H1 (cell line): Measurements from ENCODE around the gene MREG.
A peak's percentile ranks its signal among the peaks of the same experiment; 100 is the strongest.

Experiments
- EP300 ChIP-seq, 2 experiments: IDR thresholded peaks; 1 replicate in 1 of 2; 2 replicates in 1 of 2; pipeline ENCODE4 v1.6.1; 2011 to 2012; ENCODE audit warnings: low read depth in 2 of 2, low read length in 2 of 2, mild to moderate bottlenecking in 2 of 2, borderline replicate concordance in 1 of 2, inconsistent platforms in 1 of 2, moderate library complexity in 1 of 2
- HDAC6 ChIP-seq: IDR thresholded peaks from one replicate; pipeline ENCODE4 v1.7.1; 2012; ENCODE audit warnings: low read depth, mild to moderate bottlenecking, inconsistent platforms, low read length, moderate library complexity
- POLR2A ChIP-seq, 2 experiments: IDR thresholded peaks; 1 replicate in 1 of 2; 2 replicates in 1 of 2; pipeline ENCODE4 v1.6.1; 2011; ENCODE audit warnings: low read depth in 2 of 2, low read length in 2 of 2, mild to moderate bottlenecking in 2 of 2; ENCODE audit errors: control extremely low read depth in 1 of 2
- POU5F1 ChIP-seq: IDR thresholded peaks from 2 replicates; pipeline ENCODE4 v1.6.1; 2011; ENCODE audit warnings: low read depth, mild to moderate bottlenecking, low read length, moderate library complexity
- ZNF274 ChIP-seq: IDR thresholded peaks from 2 replicates; pipeline ENCODE4 v1.7.0; 2012; ENCODE audit warnings: low read length, borderline replicate concordance; ENCODE audit errors: extremely low read depth
- TF ChIP-seq, protein P1 (sequence below), 3 experiments: IDR thresholded peaks; 1 replicate in 2 of 3; 2 replicates in 1 of 3; pipeline versions ENCODE4 v1.5.1 to v1.6.1; 2011; ENCODE audit warnings: low read length in 3 of 3, mild to moderate bottlenecking in 3 of 3, inconsistent platforms in 2 of 3, low read depth in 1 of 3, moderate library complexity in 1 of 3; ENCODE audit not compliant: insufficient read depth in 1 of 3; ENCODE audit errors: control extremely low read depth in 1 of 3
- TF ChIP-seq, protein P2 (sequence below): fragments of 300-600 bp; sonication (generic); IDR thresholded peaks from 2 replicates; pipeline ENCODE4 v1.7.1; 2012; ENCODE audit warnings: low read length, moderate library complexity, mild to moderate bottlenecking, inconsistent platforms; ENCODE audit not compliant: insufficient replicate concordance

DNA sequence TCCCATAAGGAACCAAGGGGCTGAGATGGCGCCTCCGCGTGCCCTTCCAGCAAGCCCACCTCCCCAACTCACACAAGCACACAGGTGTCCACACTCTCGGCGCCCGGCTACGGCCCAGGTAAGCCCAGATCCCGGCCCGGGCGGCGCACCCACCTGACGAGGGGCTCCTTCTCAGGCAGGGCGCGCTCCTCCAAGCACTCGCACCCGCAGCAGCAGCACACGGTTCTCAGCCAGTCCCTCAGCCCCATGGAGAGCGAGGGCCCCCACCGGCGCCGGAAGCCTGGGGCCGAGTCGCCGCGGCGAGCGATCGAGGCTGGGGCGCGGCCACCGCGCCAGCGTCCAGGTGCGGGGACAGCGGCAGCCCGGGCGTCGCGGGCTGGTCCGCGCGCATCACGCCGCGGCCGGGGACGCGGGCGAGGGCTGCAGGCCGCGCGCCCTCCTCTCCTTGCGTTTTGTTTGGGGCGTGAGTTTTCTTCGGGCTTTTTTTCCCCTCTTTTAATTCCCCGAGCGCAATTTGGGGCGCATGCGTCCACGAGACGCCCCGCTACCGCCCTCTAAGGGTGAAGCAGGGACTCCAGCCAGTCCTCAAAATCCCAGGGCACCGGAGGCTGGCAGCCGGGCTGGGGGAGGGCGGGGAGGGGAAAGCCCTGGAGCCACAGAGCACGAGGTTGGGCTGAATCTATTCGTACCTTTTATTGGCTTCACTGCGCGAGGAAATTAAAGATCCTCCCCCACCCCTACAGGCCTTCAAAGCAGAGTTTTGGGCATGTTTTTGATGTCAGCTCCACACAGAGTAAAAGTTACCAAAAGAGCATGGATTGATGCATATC is at the start of gene MREG:
- TF ChIP-seq HDAC6 (no peak), POLR2A (IDR thresholded peaks at IDR 0.05; ENCODE audit: control extremely low read depth in 1 of 2, low read depth in 2 of 2, low read length in 2 of 2) (peak; percentile 35 to 82), POU5F1 (no peak), ZNF274 (no peak), EP300 (IDR thresholded peaks at IDR 0.05; ENCODE audit: borderline replicate concordance in 1 of 2, low read depth in 2 of 2, low read length in 2 of 2) (no peak)
- TF ChIP-seq, protein P1, sequence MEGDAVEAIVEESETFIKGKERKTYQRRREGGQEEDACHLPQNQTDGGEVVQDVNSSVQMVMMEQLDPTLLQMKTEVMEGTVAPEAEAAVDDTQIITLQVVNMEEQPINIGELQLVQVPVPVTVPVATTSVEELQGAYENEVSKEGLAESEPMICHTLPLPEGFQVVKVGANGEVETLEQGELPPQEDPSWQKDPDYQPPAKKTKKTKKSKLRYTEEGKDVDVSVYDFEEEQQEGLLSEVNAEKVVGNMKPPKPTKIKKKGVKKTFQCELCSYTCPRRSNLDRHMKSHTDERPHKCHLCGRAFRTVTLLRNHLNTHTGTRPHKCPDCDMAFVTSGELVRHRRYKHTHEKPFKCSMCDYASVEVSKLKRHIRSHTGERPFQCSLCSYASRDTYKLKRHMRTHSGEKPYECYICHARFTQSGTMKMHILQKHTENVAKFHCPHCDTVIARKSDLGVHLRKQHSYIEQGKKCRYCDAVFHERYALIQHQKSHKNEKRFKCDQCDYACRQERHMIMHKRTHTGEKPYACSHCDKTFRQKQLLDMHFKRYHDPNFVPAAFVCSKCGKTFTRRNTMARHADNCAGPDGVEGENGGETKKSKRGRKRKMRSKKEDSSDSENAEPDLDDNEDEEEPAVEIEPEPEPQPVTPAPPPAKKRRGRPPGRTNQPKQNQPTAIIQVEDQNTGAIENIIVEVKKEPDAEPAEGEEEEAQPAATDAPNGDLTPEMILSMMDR (IDR thresholded peaks at IDR 0.05; ENCODE audit: control extremely low read depth in 1 of 3, insufficient read depth in 1 of 3, low read depth in 1 of 3, low read length in 3 of 3) = peak; percentile 60 to 69 (median 63)
- TF ChIP-seq, protein P2, sequence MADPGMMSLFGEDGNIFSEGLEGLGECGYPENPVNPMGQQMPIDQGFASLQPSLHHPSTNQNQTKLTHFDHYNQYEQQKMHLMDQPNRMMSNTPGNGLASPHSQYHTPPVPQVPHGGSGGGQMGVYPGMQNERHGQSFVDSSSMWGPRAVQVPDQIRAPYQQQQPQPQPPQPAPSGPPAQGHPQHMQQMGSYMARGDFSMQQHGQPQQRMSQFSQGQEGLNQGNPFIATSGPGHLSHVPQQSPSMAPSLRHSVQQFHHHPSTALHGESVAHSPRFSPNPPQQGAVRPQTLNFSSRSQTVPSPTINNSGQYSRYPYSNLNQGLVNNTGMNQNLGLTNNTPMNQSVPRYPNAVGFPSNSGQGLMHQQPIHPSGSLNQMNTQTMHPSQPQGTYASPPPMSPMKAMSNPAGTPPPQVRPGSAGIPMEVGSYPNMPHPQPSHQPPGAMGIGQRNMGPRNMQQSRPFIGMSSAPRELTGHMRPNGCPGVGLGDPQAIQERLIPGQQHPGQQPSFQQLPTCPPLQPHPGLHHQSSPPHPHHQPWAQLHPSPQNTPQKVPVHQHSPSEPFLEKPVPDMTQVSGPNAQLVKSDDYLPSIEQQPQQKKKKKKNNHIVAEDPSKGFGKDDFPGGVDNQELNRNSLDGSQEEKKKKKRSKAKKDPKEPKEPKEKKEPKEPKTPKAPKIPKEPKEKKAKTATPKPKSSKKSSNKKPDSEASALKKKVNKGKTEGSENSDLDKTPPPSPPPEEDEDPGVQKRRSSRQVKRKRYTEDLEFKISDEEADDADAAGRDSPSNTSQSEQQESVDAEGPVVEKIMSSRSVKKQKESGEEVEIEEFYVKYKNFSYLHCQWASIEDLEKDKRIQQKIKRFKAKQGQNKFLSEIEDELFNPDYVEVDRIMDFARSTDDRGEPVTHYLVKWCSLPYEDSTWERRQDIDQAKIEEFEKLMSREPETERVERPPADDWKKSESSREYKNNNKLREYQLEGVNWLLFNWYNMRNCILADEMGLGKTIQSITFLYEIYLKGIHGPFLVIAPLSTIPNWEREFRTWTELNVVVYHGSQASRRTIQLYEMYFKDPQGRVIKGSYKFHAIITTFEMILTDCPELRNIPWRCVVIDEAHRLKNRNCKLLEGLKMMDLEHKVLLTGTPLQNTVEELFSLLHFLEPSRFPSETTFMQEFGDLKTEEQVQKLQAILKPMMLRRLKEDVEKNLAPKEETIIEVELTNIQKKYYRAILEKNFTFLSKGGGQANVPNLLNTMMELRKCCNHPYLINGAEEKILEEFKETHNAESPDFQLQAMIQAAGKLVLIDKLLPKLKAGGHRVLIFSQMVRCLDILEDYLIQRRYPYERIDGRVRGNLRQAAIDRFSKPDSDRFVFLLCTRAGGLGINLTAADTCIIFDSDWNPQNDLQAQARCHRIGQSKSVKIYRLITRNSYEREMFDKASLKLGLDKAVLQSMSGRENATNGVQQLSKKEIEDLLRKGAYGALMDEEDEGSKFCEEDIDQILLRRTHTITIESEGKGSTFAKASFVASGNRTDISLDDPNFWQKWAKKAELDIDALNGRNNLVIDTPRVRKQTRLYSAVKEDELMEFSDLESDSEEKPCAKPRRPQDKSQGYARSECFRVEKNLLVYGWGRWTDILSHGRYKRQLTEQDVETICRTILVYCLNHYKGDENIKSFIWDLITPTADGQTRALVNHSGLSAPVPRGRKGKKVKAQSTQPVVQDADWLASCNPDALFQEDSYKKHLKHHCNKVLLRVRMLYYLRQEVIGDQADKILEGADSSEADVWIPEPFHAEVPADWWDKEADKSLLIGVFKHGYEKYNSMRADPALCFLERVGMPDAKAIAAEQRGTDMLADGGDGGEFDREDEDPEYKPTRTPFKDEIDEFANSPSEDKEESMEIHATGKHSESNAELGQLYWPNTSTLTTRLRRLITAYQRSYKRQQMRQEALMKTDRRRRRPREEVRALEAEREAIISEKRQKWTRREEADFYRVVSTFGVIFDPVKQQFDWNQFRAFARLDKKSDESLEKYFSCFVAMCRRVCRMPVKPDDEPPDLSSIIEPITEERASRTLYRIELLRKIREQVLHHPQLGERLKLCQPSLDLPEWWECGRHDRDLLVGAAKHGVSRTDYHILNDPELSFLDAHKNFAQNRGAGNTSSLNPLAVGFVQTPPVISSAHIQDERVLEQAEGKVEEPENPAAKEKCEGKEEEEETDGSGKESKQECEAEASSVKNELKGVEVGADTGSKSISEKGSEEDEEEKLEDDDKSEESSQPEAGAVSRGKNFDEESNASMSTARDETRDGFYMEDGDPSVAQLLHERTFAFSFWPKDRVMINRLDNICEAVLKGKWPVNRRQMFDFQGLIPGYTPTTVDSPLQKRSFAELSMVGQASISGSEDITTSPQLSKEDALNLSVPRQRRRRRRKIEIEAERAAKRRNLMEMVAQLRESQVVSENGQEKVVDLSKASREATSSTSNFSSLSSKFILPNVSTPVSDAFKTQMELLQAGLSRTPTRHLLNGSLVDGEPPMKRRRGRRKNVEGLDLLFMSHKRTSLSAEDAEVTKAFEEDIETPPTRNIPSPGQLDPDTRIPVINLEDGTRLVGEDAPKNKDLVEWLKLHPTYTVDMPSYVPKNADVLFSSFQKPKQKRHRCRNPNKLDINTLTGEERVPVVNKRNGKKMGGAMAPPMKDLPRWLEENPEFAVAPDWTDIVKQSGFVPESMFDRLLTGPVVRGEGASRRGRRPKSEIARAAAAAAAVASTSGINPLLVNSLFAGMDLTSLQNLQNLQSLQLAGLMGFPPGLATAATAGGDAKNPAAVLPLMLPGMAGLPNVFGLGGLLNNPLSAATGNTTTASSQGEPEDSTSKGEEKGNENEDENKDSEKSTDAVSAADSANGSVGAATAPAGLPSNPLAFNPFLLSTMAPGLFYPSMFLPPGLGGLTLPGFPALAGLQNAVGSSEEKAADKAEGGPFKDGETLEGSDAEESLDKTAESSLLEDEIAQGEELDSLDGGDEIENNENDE = no peak
